Keratinocyte (primary cell): ENCODE results near the gene PRPF6. TPM values are rescaled to one million over a fixed set of nuclear protein-coding genes. Genes with fewer than 3 reads are reported as not detected.

Source experiments
- DNase-seq: peaks from one replicate; pipeline ENCODE4 v3.0.0-alpha.2; 2011; ENCODE audit warnings: low read depth, missing footprints, low spot score
- FAIRE-seq: peaks from 2 replicates; lab custom pipeline; 2011; peaks lifted over from hg19 to GRCh38; lab: Jason Lieb, UNC
- H2AFZ ChIP-seq: 2 replicates; pipeline ENCODE4 v1.6.0; 2012; ENCODE audit warnings: low read length, control low read depth, inconsistent platforms; ENCODE audit not compliant: control insufficient read depth
- H3K27ac ChIP-seq: 2 replicates; pipeline ENCODE4 v1.5.1; 2011; ENCODE audit warnings: low read length; ENCODE audit not compliant: control insufficient read depth, insufficient read depth
- H3K27me3 ChIP-seq: 3 replicates; pipeline ENCODE4 v1.6.0; 2011; ENCODE audit warnings: low read length; ENCODE audit not compliant: control insufficient read depth, insufficient read depth; ENCODE audit errors: extremely low read depth
- H3K36me3 ChIP-seq, 2 experiments: 2 replicates in 1 of 2; 3 replicates in 1 of 2; pipeline ENCODE4 v1.5.1; 2011; ENCODE audit warnings: low read length in 2 of 2, mild to moderate bottlenecking in 1 of 2; ENCODE audit not compliant: control insufficient read depth in 2 of 2, insufficient read depth in 2 of 2; ENCODE audit errors: extremely low read depth in 1 of 2
- H3K4me1 ChIP-seq: 3 replicates; pipeline ENCODE4 v1.5.1; 2011; ENCODE audit warnings: low read length; ENCODE audit not compliant: control insufficient read depth, insufficient read depth; ENCODE audit errors: extremely low read depth
- H3K4me2 ChIP-seq: 3 replicates; pipeline ENCODE4 v1.6.0; 2011; ENCODE audit warnings: low read depth, low read length; ENCODE audit not compliant: control insufficient read depth, insufficient read depth; ENCODE audit errors: extremely low read depth
- H3K4me3 ChIP-seq, 3 experiments: fragments of 200-600 bp in 1 of 3; sonication (generic) in 1 of 3; 2 replicates in 2 of 3; 3 replicates in 1 of 3; pipeline ENCODE4 v1.5.1; 2011 to 2016; ENCODE audit warnings: low read length in 3 of 3, mild to moderate bottlenecking in 3 of 3, control low read depth in 2 of 3, inconsistent platforms in 1 of 3, low read depth in 1 of 3, mixed read lengths in 1 of 3, mixed run types in 1 of 3, moderate library complexity in 1 of 3; ENCODE audit not compliant: control insufficient read depth in 2 of 3, insufficient read depth in 2 of 3; ENCODE audit errors: extremely low read depth in 1 of 3
- H3K79me2 ChIP-seq: 2 replicates; pipeline ENCODE4 v1.6.0; 2012; ENCODE audit warnings: low read length; ENCODE audit not compliant: control insufficient read depth, insufficient read depth
- H3K9ac ChIP-seq: 3 replicates; pipeline ENCODE4 v1.6.0; 2011; ENCODE audit warnings: low read length; ENCODE audit not compliant: control insufficient read depth, insufficient read depth; ENCODE audit errors: extremely low read depth
- H3K9me1 ChIP-seq: 3 replicates; pipeline ENCODE4 v1.6.0; 2011; ENCODE audit warnings: low read length; ENCODE audit not compliant: control insufficient read depth, insufficient read depth; ENCODE audit errors: extremely low read depth
- H3K9me3 ChIP-seq: 2 replicates; pipeline ENCODE4 v1.5.1; 2012; ENCODE audit warnings: low read depth, low read length; ENCODE audit not compliant: control insufficient read depth
- H4K20me1 ChIP-seq: 3 replicates; pipeline ENCODE4 v1.6.0; 2011; ENCODE audit warnings: low read length; ENCODE audit not compliant: control insufficient read depth, insufficient read depth; ENCODE audit errors: extremely low read depth
- EZH2 ChIP-seq: IDR thresholded peaks from one replicate; pipeline ENCODE4 v1.6.1; 2012; ENCODE audit warnings: inconsistent platforms, mild to moderate bottlenecking, low read length, moderate library complexity
- dilution Hi-C: fragments of 300-500 bp; cut with MboI; formaldehyde crosslinking; loops from one replicate; pipeline ENCODE4 v1.7.0; 2020; ENCODE audit warnings: low sequenced_read_pairs; ENCODE audit not compliant: extremely low pct_ligation_motif_present
- polyA plus RNA-seq, 5 experiments: library from polyadenylated mRNA; depleted of rRNA in 3 of 5; stranded (reverse) in 3 of 5; stranded (forward) in 1 of 5; unstranded in 1 of 5; fragments of >200 nt; gene quantifications; 1 replicate in 1 of 5; 2 replicates in 3 of 5; 3 replicates in 1 of 5; pipeline versions ENCODE4 v1.2.1 to v1.2.3, GENCODE V29; 2011 to 2012; ENCODE audit warnings: missing spikeins in 2 of 5, low read depth in 1 of 5, low replicate concordance in 1 of 5
- TF ChIP-seq, protein P1 (sequence below), 3 experiments: IDR thresholded peaks in 1 of 3; conservative IDR thresholded peaks in 1 of 3; optimal IDR thresholded peaks in 1 of 3; 2 replicates in 2 of 3; 3 replicates in 1 of 3; pipeline versions ENCODE3 to v1.5.1; 2011; ENCODE audit warnings: low read length in 3 of 3, mild to moderate bottlenecking in 3 of 3, moderate library complexity in 2 of 3, control low read depth in 1 of 3, inconsistent platforms in 1 of 3; ENCODE audit not compliant: insufficient read depth in 2 of 3; ENCODE audit errors: extremely low read depth in 1 of 3

Gene PRPF6
- polyA plus RNA-seq, 1 donor (not counting 4 experiments of a cell fraction or from before 2014, with no cell fraction given): 30.5 TPM

- H2AFZ ChIP-seq: no peak overlapping the region
- H4K20me1 ChIP-seq: peaks cover 8% of the 10 kb centered on the region
Observed at GRCh38 chr20:63940071-63940471, 40.9 kb upstream of the PRPF6 start.

DNA sequence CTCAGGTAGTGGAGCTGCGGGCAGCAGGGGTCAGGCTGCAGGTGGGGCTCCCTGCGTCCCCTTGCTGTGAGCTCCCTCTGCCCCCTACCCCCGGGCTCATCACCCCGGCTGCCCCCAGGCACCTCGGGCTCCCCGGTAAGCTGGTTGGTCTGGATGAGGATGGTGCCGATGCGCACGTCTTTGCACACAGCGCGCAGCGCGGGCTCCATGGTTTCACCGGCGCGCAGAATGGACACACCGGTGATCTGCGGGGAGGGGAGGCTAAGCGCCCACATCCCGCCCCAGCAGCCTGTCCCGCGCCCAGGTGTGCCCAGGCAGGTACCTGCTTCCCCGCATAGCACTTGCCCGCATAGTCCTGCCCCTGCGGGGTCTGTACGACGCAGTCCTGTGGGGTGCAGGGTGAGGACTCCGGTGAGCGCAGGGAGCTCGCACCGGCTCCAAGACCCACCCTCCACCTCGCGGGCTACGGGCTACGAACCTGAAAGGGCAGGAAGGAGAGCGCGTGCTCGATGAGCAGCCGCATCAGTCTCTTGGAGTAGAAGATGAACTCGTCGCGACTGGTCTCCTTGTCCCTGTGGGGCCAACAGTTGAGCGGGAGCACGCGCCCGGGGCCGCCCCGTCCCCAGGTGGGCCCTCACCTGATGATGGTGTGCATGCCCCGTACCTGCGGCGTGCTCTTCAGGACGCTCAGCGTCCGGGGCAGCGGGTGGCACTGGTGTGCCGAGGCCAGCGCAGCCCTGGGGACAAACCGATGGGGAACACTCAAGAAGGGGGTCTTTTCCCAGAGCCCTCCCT lies 40.3 kb upstream of the PRPF6 start:
- dilution Hi-C loops: no loop called here

More at GRCh38 chr20:63940071-63940471, 40.9 kb upstream of the PRPF6 start:
- FAIRE-seq: no peak
- Histone ChIP-seq H3K27ac (no peak overlapping the region), H3K79me2 (peaks cover 16% of the 10 kb centered on the region), H3K9me1 (no peaks in the 10 kb centered on the region), H3K9ac (no peak overlapping the region), H3K9me3 (no peaks in the 10 kb centered on the region), H3K4me3 (no peak overlapping the region), H3K27me3 (no peaks in the 10 kb centered on the region), H3K36me3 (peaks cover 31 to 32% of the 10 kb centered on the region in 2 experiments), H3K4me2 (no peak overlapping the region), H3K4me1 (peaks cover 13% of the 10 kb centered on the region)
- no peak for DNase-seq
- TF ChIP-seq EZH2: no peak
- TF ChIP-seq, protein P1, sequence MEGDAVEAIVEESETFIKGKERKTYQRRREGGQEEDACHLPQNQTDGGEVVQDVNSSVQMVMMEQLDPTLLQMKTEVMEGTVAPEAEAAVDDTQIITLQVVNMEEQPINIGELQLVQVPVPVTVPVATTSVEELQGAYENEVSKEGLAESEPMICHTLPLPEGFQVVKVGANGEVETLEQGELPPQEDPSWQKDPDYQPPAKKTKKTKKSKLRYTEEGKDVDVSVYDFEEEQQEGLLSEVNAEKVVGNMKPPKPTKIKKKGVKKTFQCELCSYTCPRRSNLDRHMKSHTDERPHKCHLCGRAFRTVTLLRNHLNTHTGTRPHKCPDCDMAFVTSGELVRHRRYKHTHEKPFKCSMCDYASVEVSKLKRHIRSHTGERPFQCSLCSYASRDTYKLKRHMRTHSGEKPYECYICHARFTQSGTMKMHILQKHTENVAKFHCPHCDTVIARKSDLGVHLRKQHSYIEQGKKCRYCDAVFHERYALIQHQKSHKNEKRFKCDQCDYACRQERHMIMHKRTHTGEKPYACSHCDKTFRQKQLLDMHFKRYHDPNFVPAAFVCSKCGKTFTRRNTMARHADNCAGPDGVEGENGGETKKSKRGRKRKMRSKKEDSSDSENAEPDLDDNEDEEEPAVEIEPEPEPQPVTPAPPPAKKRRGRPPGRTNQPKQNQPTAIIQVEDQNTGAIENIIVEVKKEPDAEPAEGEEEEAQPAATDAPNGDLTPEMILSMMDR (optimal IDR thresholded peaks at IDR 0.05 in 1 of 3, IDR thresholded peaks at IDR 0.05 in 1 of 3, conservative IDR thresholded peaks at IDR 0.05 in 1 of 3; ENCODE audit: extremely low read depth in 1 of 3, insufficient read depth in 2 of 3, low read length in 3 of 3): no peak
- dilution Hi-C loops: no loop called here

More for the DNA sequence above, 40.3 kb upstream of the PRPF6 start:
- no peak for DNase-seq
- Histone ChIP-seq H3K4me3 (no peak overlapping the region), H3K4me1 (peaks cover 13% of the 10 kb centered on the region), H3K9ac (no peak overlapping the region), H3K79me2 (peaks cover 17% of the 10 kb centered on the region), H2AFZ (no peak overlapping the region), H3K9me3 (no peaks in the 10 kb centered on the region), H3K9me1 (no peaks in the 10 kb centered on the region), H3K36me3 (peaks cover 30 to 36% of the 10 kb centered on the region in 2 experiments), H3K4me2 (no peak overlapping the region), H3K27me3 (no peaks in the 10 kb centered on the region), H3K27ac (no peak overlapping the region), H4K20me1 (peaks cover 7% of the 10 kb centered on the region)
- TF ChIP-seq, protein P1 (optimal IDR thresholded peaks at IDR 0.05 in 1 of 3, IDR thresholded peaks at IDR 0.05 in 1 of 3, conservative IDR thresholded peaks at IDR 0.05 in 1 of 3; ENCODE audit: extremely low read depth in 1 of 3, insufficient read depth in 2 of 3, low read length in 3 of 3): no peak
- no peak for TF ChIP-seq EZH2
- no peak for FAIRE-seq
